HCT116 (cell line): ENCODE measurements around the gene C10orf105.

Experiments used
- CTCF ChIP-seq, 3 experiments: fragments of 200-600 bp in 1 of 3; sonication (generic) in 1 of 3; IDR thresholded peaks in 2 of 3; conservative IDR thresholded peaks in 1 of 3; 2 replicates each; pipeline ENCODE4 v1.5.1; 2012 to 2017; ENCODE audit warnings: low read depth in 2 of 3, low read length in 2 of 3, antibody characterized with exemption in 1 of 3, borderline replicate concordance in 1 of 3, control low read depth in 1 of 3, mild to moderate bottlenecking in 1 of 3, mixed read lengths in 1 of 3, mixed run types in 1 of 3, moderate library complexity in 1 of 3; ENCODE audit not compliant: insufficient read depth in 1 of 3
- EZH2 ChIP-seq: fragments of 200-600 bp; sonication (generic); IDR thresholded peaks from 2 replicates; pipeline ENCODE4 v1.6.1; 2017; ENCODE audit warnings: antibody characterized with exemption, mixed run types
- EZH2phosphoT487 ChIP-seq: fragments of 200-600 bp; IDR thresholded peaks from 2 replicates; pipeline ENCODE4 v1.6.1; 2018; ENCODE audit warnings: antibody characterized with exemption, borderline replicate concordance
- JUND ChIP-seq: IDR thresholded peaks from 2 replicates; pipeline ENCODE4 v1.6.1; 2012
- POLR2A ChIP-seq: IDR thresholded peaks from 2 replicates; pipeline ENCODE4 v1.7.0; 2011; ENCODE audit warnings: borderline replicate concordance; ENCODE audit not compliant: insufficient read depth, insufficient read length; ENCODE audit errors: extremely low read depth
- RAD21 ChIP-seq: IDR thresholded peaks from 2 replicates; pipeline ENCODE4 v1.6.1; 2012; ENCODE audit warnings: low read depth, mild to moderate bottlenecking
- SIN3A ChIP-seq: IDR thresholded peaks from 2 replicates; pipeline ENCODE4 v1.6.1; 2012; ENCODE audit warnings: low read depth
- SP1 ChIP-seq: IDR thresholded peaks from 2 replicates; pipeline ENCODE4 v1.6.1; 2012; ENCODE audit warnings: low read depth
- SRF ChIP-seq: IDR thresholded peaks from 2 replicates; pipeline ENCODE4 v1.6.1; 2012; ENCODE audit warnings: low read depth
- TCF7L2 ChIP-seq: IDR thresholded peaks from 2 replicates; pipeline ENCODE4 v1.7.0; 2011; ENCODE audit warnings: borderline replicate concordance, inconsistent platforms; ENCODE audit not compliant: insufficient read depth, insufficient read length; ENCODE audit errors: extremely low read depth
- YY1 ChIP-seq: IDR thresholded peaks from 2 replicates; pipeline ENCODE4 v1.6.1; 2011; ENCODE audit warnings: low read length, low read depth, moderate library complexity, mild to moderate bottlenecking; ENCODE audit not compliant: insufficient replicate concordance; ENCODE audit errors: extremely low read depth
- TF ChIP-seq, protein P1 (sequence below): IDR thresholded peaks from 2 replicates; pipeline ENCODE4 v1.6.1; 2012

GRCh38 chr10:71719464-71720201, at the start of gene C10orf105:
- TF ChIP-seq, protein P1, sequence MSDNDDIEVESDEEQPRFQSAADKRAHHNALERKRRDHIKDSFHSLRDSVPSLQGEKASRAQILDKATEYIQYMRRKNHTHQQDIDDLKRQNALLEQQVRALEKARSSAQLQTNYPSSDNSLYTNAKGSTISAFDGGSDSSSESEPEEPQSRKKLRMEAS: no peak
- TF ChIP-seq CTCF (IDR thresholded peaks at IDR 0.05 in 2 of 3, conservative IDR thresholded peaks at IDR 0.05 in 1 of 3; ENCODE audit: borderline replicate concordance in 1 of 3, insufficient read depth in 1 of 3, low read depth in 2 of 3, low read length in 2 of 3): no peak
- no peak for TF ChIP-seq EZH2
- TF ChIP-seq TCF7L2: no peak
- no peak for TF ChIP-seq POLR2A
- TF ChIP-seq SRF: no peak
- no peak for TF ChIP-seq EZH2phosphoT487
- TF ChIP-seq SIN3A: no peak
- no peak for TF ChIP-seq SP1
- no peak for TF ChIP-seq RAD21
- no peak for TF ChIP-seq YY1
- TF ChIP-seq JUND: no peak
